OCI-LY7 (cell line): Measurements from ENCODE around the gene RHEBL1.

ENCODE experiments used
- EZH2phosphoT487 ChIP-seq: fragments of 200-600 bp; sonication (generic); IDR thresholded peaks from 2 replicates; pipeline ENCODE4 v1.6.1; 2018; ENCODE audit warnings: low read depth, borderline replicate concordance, mild to moderate bottlenecking, mixed run types, antibody characterized with exemption, low read length, moderate library complexity, mixed read lengths
- TF ChIP-seq, protein P1 (sequence below): fragments of 200-600 bp; sonication (generic); conservative IDR thresholded peaks from 2 replicates; pipeline ENCODE4 v1.5.1; 2014; ENCODE audit warnings: mild to moderate bottlenecking, antibody characterized with exemption, low read length, moderate library complexity, mixed read lengths

DNA sequence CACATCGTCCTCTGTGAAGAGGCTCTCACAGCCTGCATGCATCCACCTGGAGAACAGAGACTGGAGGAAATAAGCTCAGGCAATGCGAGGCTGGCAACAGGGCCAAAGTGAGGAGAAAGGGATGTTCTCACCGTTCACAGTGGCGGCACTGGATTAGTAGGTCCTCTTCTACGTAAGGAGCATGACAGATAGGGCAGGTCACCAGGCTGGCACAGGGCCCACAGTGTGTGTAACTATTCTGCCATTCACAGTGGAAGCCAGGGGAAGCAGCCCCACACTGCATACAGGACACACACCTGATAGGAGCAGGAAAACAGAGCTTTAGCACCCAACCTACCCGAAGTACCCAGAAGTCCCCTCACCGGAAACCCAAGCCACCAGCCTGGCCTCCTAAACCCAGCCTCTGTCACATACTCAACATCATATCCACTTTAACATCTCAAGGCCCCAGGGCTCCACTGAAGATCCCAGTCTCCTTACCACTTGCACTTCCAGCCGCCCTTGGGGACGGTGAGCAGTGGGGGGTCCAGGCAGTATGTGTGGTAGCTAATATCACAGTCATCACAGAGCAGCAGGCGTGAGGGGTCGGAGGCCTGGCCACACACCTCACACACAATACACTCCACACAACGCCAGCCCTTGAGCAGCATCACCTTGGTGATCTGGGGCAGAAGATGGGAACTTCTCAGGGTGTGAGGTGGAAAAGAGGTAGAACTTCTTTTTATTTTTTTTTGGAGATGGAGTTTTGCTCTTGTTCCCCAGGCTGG lies 23.5 kb downstream of the RHEBL1 start:
- TF ChIP-seq, protein P1, sequence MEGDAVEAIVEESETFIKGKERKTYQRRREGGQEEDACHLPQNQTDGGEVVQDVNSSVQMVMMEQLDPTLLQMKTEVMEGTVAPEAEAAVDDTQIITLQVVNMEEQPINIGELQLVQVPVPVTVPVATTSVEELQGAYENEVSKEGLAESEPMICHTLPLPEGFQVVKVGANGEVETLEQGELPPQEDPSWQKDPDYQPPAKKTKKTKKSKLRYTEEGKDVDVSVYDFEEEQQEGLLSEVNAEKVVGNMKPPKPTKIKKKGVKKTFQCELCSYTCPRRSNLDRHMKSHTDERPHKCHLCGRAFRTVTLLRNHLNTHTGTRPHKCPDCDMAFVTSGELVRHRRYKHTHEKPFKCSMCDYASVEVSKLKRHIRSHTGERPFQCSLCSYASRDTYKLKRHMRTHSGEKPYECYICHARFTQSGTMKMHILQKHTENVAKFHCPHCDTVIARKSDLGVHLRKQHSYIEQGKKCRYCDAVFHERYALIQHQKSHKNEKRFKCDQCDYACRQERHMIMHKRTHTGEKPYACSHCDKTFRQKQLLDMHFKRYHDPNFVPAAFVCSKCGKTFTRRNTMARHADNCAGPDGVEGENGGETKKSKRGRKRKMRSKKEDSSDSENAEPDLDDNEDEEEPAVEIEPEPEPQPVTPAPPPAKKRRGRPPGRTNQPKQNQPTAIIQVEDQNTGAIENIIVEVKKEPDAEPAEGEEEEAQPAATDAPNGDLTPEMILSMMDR = no peak
- TF ChIP-seq EZH2phosphoT487 = no peak
